ENCODE results near the gene KRT9. TPM values are rescaled to one million over a fixed set of nuclear protein-coding genes. Genes with fewer than 3 reads are reported as not detected.

Gene KRT9
- total RNA-seq, 1 donor from 2014 or later = not detected

GRCh38 chr17:41602524-41602923 lies 30.7 kb upstream of the KRT9 start:
- no peak for DNase-seq (ENCODE audit: low read depth)
- TF ChIP-seq CTCF (conservative IDR thresholded peaks at IDR 0.05; ENCODE audit: low read depth, low read length) = no peak
- H3K4me3 ChIP-seq (ENCODE audit: low read depth, low read length) = no peak overlapping the region

GRCh38 chr17:41600318-41600717 lies 28.5 kb upstream of the KRT9 start:
- DNase-seq (ENCODE audit: low read depth) = no peak
- H3K4me3 ChIP-seq (ENCODE audit: low read depth, low read length) = no peak overlapping the region
- TF ChIP-seq CTCF (conservative IDR thresholded peaks at IDR 0.05; ENCODE audit: low read depth, low read length) = no peak

GRCh38 chr17:41599680-41600079 lies 27.8 kb upstream of the KRT9 start:
- no peak for DNase-seq (ENCODE audit: low read depth)
- no peak for TF ChIP-seq CTCF (conservative IDR thresholded peaks at IDR 0.05; ENCODE audit: low read depth, low read length)
- no peak overlapping the region for H3K4me3 ChIP-seq (ENCODE audit: low read depth, low read length)

GRCh38 chr17:41595585-41595984 lies 23.7 kb upstream of the KRT9 start:
- H3K4me3 ChIP-seq (ENCODE audit: low read depth, low read length) = no peak overlapping the region
- no peak for DNase-seq (ENCODE audit: low read depth)
- TF ChIP-seq CTCF (conservative IDR thresholded peaks at IDR 0.05; ENCODE audit: low read depth, low read length) = no peak

- no peak overlapping the region for H3K4me3 ChIP-seq (ENCODE audit: low read depth, low read length)
- TF ChIP-seq CTCF (conservative IDR thresholded peaks at IDR 0.05; ENCODE audit: low read depth, low read length) = no peak
- DNase-seq (ENCODE audit: low read depth) = no peak
Measured at GRCh38 chr17:41594363-41594915, 22.6 kb upstream of the KRT9 start.

GRCh38 chr17:41593306-41593981 lies 21.6 kb upstream of the KRT9 start:
- no peak for TF ChIP-seq CTCF (conservative IDR thresholded peaks at IDR 0.05; ENCODE audit: low read depth, low read length)
- no peak for DNase-seq (ENCODE audit: low read depth)
- H3K4me3 ChIP-seq (ENCODE audit: low read depth, low read length) = no peak overlapping the region
